NCI-H1048 (cell line): ENCODE data around the gene HNRNPA2B1.
"Not testable (repeated sequence)": the region's sequence is repeated elsewhere in the genome, so short reads cannot be mapped to it uniquely, and the experiment has no call there.

Experiments used
- DNase-seq: peaks from one replicate; lab custom pipeline; 2025; lab: John Stamatoyannopoulos, UW

The HNRNPA2B1 gene

DNA sequence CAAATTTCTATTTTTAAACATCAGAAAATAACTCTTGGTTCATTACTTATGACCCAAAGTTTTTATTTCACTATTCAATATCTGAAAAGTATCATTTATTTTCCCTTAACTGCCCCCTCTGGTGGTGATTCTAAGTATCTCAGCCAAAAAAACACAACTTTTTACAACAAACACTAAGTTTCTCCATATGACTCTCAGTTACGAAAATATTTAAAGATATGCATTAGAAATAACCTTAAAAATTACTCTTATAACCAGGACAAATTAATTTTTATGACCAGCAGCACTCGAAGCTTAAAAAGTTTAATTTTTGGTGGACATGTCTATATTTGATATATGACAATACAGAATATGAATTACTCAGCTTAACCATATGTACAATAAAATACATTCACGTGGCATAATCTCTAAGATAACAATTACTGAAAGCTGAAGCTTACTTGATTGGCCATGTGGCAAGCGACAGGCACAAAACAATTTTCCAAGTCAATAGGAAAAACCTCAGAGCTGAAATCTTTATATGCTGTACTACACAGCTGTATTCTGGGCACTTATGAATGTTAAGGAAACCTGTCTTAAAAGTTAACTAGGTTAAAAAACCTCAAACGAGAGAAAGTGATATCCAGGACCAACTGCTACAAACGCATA lies 2.3 kb downstream of the HNRNPA2B1 start:
- no peak for DNase-seq

DNA sequence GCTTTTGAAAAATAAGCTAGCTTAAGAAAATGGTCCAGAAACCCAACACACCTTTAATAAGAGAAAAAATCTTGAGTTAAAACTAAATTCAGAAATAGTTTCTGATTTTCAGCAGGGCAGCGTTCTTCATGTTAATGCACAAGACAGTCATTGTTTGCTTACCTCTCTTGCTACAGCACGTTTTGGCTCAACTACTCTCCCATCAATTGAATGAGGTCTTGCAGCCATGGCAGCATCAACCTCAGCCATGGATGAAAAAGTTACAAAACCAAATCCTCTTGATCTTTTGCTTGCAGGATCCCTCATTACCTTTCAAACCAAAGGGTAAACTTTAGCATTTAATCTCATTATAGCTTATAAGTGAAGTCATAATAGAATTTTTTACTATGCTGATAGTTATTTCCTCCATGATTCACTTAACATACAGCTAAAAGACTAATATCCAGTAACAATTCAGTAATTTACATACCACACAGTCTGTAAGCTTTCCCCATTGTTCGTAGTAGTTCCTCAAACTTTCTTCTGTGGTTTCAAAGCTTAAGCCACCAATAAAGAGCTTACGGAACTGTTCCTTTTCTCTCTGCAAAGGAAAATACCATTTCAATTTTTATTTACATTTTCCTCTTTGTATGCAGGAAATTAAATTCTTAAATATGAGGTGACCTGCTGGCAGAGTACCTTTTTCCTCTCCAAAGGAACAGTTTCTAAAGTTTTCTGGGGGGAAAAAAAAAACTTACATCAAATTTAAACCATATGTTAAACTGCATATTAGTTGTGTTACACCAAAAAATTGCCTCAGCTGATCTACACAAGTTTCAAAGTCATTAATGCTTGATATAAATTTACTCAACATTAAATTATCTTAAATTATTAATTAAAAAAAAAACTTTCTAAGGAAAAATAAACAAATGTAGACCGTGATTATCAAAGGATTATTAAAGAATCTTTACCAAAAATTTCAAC lies 3.1 kb downstream of the HNRNPA2B1 start:
- DNase-seq: no peak

DNA sequence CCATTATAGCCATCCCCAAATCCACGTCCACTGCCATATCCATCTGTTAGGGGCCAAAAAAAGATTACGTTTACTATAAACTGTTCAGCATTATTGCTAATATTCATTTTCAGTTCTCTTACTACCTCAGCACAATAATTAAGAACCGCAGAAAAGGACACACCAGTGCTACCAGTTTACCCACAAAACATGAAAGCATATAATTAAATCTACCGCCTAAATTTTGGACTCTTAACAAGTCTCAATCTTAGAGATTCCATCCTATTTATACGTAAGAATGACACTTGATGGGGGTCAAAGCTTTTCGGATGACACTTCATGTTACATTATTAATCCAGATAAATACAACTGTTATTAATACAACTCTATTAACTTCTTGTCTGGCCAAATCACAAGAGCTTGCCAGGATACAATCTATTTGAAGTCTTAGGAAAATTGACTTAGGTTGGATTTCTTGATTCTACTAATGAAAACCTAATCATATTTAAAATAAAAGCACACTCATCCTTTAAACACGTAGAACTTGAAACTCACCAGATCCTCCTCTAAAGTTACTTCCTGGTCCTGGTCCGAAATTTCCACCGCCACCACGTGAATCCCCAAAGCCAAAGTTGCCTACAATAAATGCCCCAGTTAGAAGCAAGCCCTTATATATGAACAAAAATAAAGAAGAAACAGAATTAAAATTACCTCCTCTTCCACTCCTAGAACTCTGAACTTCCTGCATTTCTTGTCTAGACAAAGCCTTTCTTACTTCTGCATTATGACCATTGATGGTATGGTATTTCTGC lies 4.5 kb downstream of the HNRNPA2B1 start:
- no peak for DNase-seq

DNA sequence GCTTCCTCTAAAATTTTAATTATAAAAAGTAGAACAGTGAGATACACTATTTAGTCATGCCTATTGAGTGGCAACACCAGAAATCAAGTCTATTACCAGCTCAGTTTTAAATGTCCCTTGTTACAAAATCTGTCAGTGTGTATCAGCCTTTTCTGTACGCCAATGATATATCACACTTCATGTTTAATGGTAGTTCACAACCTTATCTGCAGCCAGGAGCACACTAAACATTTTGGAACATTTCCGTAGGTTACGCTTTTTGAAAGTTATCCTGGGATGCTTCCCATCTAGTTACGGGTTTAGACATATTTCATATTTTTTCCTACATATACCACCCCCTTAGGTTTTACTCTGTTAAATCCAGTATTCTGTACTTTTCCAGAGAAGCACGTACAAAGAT lies 5.4 kb downstream of the HNRNPA2B1 start:
- no peak for DNase-seq

DNA sequence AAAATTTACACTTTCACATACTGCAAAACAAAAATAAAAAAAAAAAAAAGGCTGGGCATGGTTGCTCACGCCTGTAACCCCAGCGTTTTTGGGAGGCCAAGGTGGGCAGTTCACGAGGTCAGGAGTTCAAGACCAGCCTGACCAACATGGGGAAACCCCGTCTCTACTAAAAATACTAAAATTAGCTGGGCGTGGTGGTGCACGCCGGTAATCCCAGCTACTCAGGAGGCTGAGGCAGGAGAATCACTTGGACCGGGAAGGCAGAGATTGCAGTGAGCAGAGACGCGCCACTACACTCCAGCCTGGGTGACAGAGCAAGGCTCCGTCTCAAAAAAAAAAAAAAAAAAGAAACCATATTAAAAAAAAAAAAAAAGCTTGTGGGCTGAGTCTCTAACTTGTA lies 5.8 kb downstream of the HNRNPA2B1 start:
- DNase-seq: not testable (repeated sequence)

DNA sequence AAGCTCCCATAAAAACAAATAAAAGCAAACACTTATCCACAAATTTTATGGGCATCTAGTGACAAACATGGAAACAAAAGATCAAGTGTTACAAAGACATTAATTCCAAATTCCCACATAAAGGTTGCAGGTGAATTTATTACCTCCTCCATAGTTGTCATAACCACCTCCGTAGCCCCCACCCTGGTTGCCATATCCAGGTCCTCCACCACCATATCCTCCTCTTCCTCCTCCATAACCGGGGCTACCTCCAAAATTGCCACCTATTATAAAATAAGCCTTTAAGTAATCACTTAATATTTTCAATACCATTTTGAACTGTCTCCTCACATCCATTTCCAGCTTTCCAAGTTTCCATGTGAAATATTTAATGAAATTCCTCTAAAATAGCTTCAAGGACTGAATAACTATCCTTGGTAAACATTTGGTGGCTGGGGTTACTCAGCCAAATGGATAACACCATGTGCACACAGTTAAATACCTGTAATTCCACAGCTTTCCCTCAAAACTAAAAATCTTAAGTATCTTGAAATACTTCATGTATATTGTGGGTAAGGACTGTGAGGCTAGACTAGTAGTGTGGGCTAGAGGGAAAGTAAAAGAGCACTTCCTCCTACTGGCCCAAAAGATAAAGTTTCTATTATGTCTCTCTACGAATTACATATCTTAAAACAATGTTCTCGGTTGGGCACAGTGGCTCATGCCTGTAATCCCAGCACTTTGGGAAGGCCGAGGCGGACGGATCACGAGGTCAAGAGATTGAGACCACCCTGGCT lies 6.9 kb downstream of the HNRNPA2B1 start:
- DNase-seq: no peak

DNA sequence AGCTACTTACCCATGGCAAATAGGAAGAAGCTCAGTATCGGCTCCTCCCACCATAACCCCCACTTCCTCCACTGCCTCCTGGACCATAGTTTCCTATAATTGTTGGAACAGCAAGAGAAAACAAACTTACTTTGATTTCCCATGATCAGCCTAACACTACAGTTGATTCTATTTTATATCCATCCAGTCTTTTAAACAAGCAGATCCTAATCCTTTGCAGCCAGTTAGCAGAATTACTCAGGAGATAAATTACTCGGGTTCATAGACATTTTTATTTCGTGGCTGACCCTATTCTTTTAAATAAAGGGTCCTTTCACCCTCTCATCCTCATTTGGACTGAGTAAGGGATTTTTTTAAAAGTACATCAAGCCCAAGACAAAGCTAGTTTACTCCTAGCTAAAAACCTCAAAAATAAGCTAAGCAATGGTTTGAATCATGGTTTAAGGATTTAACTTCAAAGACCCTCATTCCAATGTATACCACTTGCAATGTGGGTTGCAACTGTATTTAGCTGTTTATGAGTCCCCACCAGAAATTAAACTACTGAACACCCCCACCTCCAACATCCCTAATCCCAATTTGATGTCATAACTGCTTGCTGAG lies 8.0 kb downstream of the HNRNPA2B1 start:
- no peak for DNase-seq

DNA sequence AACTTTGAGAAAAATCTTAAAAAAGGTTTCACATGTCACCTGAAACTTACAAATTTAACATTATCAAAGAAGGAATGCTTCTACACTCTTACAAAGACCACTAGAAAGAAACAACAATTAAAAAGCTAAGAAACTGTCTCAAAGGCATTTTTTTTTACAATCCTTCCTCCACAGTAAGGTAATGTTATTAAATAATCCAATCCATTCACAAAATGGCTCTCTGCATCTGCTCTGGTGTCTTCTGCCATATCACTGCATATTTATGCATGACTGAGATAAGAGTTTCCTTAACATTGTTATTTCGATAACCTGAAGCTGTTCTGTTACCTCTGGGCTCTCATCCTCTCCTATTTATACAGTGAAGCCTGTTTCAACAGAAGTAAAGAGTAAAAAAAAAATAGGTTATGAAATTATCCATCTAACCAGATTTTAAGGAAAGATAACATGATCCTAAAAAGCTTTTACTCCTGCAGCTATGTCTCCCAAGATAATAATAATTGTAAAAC lies 8.5 kb downstream of the HNRNPA2B1 start:
- DNase-seq: no peak

DNA sequence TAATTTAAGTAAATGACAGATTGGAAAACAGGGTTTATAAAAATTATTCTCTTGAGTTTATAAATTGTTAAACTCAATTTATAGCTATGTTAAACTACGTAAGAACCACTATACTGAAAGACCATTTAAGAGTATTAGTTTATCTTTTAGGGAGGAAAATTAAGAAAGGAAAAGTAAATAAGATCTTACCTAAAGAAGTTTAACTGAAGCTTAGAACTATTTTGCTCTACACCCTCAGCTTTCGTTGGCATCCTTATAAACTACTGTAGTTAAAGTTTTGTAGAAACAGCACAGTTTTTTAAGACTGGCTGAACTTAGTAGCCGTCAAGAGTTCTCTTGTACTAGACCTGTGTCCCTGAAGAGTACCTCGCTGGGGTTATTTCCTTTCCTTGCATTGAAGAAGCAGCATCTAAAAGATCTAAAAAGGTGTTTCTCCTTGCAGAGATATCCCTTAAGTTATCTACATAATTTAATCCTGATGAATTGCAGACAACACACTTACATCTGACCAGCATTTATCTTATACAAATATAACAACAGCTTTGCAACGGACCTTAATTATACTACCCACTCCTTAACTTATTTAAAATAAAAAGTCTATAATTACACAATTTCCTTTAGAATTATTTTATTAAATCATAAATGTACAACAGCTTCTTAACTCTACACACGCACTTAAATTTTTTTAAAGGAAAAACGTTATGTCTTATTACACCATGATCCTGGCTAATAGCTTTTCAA lies 9.1 kb downstream of the HNRNPA2B1 start:
- no peak for DNase-seq

DNA sequence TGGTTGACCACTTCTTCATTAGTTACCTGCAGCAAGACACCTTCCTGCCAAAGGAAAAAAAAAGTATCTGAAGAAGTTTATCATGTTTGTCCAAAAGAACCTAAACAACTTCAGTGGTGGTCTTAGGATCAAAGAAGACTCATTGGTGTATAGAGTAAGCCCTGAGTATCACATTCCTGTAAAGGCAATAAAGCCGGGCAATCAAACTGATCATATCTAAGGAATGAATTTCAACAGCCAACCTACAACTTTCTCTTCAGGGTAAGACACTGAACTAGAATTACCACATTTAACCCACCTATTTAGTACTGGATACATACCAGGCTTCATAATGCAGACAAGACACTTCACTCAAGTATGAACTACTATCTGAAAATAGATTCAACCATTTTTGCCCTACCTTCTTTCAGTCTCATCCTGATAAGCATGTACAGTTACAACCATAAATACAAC lies 10.1 kb downstream of the HNRNPA2B1 start:
- DNase-seq: no peak

DNA sequence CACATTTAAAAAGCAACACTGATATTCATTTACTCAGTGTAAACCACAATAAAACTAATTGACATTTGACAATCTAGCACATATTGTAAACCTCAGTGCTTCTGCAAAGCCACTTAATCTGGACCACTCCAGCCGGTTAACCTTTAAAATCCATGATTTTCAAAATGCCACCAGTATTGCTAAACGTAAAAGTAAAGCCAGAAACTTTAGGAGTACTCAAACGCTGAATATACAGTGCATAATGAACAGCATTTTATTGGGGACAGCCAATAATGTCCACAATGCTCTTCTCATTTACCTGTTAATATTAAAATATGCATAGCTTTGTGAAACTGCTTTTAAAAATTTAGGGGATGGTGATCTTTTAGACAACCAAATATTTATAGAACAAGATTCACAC lies 10.8 kb downstream of the HNRNPA2B1 start:
- no peak for DNase-seq

DNA sequence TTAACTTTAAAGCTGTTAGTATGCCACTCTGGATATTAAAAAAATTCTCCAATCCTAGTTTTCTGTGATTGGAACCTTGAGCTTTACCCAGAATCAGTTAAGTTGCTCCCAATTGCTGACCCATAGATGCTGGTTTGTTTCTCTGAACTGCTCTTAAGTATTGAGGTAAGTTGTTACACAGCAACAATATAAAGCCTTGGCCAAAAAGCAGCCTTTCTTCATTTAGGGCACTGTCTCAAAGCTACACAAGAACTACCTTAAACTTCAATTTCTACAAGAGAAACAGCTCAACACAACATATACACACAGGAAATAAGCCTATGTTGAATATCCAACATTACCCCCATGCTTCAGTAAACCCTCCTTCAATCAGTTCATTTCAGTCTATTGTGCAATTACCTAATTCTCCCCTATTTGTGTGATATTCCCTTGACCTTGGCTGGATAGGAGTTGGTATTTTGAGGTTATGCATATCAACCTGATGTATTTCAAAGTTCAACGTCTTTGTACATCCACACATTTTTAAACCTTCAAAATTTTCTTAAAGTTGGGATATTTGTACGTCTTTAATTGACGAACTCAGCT lies 11.5 kb downstream of the HNRNPA2B1 start:
- DNase-seq: no peak

DNA sequence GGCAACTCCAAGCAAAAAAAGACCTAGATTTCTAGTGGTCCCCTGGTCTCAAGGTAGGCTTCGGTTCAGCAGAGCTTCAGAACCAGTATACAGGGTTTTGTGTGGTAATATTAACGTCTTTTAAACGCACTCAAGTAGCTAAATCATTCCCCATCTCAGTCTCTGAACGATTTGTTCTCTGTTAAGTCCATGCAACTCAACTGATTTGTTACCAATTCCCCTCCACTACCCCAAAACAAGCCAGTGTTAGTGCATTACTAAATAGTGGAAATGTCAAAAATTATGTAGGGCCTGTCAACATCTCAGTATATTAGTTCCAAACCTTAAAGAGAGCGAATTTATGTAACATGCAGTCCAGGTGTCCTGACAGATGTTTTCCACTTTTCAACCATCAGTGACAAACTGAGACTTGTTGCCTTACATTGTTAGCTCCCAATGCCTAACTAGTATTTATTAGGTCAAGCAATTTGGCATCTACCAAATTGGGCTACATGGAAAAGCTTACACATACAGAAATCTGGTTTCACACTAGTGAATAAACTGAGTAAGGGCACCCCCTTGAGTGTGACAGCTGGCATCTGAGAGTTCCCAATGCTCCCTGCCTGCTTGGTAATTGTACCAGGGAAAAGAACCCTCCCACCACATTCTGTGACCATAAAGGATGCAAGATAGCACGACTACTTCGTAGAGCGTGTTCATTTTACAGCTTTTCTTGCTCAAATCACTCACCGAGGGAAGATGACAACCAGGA lies 12.2 kb downstream of the HNRNPA2B1 start:
- DNase-seq: no peak

DNA sequence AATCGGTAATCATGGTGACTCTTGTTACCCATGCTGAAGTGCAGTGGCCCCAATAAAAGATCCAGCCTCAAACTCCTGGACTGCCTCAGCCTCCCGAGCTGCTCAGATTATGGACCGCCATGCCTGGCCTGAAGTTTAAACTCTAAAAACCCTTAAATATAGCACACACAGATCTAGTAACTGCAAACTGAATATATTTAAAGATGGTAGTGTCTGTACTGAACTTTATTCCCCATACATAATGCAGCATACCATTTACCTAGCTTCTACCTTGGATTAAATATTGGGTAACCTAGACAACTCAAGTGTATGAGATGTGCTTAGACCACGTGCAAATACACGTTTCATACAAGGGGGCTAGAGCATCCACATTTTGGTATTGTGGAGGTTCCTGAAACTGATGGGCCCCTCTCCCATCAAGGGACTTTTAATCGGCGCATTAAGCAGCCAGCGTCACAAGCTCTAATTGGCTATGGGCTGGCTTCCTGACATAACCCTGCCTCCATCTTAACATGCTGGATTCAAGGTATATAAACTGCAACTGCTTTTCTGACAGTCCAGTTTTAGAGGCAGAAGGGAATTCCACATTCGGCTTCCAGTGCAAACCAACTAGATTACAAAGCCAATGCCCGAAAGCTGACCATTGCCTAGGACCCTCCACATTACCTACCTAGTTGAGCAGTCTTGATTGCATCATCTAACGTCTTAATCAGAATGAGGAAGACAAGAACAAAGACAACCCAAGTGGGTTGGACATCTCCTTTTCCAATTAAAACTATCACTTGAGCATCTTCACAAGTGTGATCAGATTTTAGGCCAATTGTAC lies 13.0 kb downstream of the HNRNPA2B1 start:
- DNase-seq: no peak

DNA sequence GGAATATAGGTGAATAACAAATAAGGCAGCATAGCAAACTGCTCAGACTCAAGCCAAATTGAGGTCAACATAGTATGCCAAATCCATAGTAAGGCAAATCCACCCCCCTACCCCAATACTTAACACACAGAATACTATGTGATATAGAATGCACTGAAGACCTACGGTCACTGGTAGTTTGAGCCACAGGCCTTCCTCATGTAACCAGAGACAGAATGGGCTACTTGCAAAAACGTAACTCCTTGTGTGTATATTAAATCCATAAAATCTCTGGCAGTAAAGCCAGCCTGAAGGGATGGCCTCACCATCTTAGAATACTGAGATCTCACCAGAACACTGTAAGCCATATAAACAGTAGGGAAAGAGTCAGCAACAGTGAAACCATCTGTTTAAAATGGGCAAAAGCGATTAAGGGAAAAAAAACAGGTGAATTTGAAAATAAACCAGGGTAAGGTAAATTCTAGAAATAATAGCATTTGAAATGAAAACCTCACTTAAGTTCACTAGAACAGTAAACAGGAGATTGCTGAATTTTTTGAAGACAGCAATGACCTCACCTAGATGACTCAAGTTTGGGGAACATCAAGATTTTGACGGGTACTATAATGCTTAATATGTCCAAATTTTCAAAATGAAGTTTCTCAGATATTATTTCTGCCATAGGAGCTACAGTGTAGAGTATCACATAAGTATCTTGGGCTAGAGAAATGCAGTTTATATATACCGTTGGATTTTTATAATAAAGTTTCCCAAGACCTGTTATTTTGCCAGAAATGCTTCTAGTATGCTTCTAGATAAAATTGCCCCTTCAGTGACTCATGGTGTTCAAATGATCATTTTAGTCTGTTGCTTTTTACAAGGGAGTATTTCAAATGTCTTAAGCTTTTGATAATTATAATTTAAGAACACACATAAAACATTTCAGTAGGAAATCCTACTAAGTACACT lies 13.9 kb downstream of the HNRNPA2B1 start:
- no peak for DNase-seq

DNA sequence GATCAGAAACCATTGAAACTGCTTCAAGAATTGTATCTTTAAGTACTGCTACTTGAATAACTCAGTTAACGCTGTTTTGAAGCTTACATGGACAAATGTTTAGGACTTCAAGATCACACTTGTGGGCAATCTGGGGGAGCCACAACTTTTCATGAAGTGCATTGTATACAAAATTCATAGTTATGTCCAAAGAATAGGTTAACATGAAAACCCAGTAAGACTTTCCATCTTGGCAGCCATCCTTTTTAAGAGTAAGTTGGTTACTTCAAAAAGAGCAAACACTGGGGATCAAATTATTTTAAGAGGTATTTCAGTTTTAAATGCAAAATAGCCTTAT lies 14.7 kb downstream of the HNRNPA2B1 start:
- DNase-seq: no peak

DNA sequence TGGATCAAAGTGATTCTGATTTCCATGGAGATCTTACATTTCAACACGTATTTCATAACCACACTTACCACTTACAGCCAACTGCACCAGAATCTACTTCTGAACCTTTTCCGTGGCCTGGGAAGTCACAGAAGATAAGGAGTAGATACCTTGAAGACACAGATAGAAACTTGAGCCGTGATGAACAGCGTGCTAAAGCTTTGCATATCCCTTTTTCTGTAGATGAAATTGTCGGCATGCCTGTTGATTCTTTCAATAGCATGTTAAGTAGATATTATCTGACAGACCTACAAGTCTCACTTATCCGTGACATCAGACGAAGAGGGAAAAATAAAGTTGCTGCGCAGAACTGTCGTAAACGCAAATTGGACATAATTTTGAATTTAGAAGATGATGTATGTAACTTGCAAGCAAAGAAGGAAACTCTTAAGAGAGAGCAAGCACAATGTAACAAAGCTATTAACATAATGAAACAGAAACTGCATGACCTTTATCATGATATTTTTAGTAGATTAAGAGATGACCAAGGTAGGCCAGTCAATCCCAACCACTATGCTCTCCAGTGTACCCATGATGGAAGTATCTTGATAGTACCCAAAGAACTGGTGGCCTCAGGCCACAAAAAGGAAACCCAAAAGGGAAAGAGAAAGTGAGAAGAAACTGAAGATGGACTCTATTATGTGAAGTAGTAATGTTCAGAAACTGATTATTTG lies 15.3 kb downstream of the HNRNPA2B1 start:
- DNase-seq: no peak
